GM12878 (cell line): Measurements from ENCODE around the gene L1CAM. TPM values are rescaled to one million over a fixed set of nuclear protein-coding genes. Genes with fewer than 3 reads are reported as not detected.

Source experiments
- ASH2L ChIP-seq: fragments of 300-600, 200-600 bp; sonication (generic); IDR thresholded peaks from 2 replicates; pipeline ENCODE4 v1.6.1; 2017; ENCODE audit warnings: low read depth, mild to moderate bottlenecking, borderline replicate concordance
- BRCA1 ChIP-seq: IDR thresholded peaks from 2 replicates; pipeline ENCODE4 v1.6.1; 2011; ENCODE audit warnings: low read depth, low read length, improper control_type of control experiment
- EED ChIP-seq: sonication (generic); IDR thresholded peaks from 2 replicates; pipeline ENCODE4 v1.6.1; 2016; ENCODE audit warnings: antibody characterized with exemption, low read depth
- NFIC ChIP-seq: IDR thresholded peaks from 2 replicates; pipeline ENCODE4 v1.6.1; 2012; ENCODE audit warnings: low read depth, mild to moderate bottlenecking, inconsistent platforms, low read length, moderate library complexity
- RFX5 ChIP-seq: IDR thresholded peaks from 2 replicates; pipeline ENCODE4 v1.6.1; 2011; ENCODE audit warnings: low read depth, low read length, improper control_type of control experiment
- SIN3A ChIP-seq: IDR thresholded peaks from 2 replicates; pipeline ENCODE4 v1.6.1; 2012; ENCODE audit warnings: low read depth, low read length, improper control_type of control experiment
- TARDBP ChIP-seq: IDR thresholded peaks from 2 replicates; pipeline ENCODE4 v1.6.1; 2016; ENCODE audit warnings: borderline replicate concordance
- TCF12 ChIP-seq: IDR thresholded peaks from 2 replicates; pipeline ENCODE4 v1.6.1; 2011; ENCODE audit warnings: low read depth, mild to moderate bottlenecking, low read length
- YY1 ChIP-seq: IDR thresholded peaks from 2 replicates; pipeline ENCODE4 v1.6.1; 2011; ENCODE audit warnings: low read depth, mild to moderate bottlenecking, low read length
- ZNF217 ChIP-seq: fragments of 450-650 bp; IDR thresholded peaks from 2 replicates; pipeline ENCODE4 v1.6.1; 2017; ENCODE audit warnings: antibody characterized with exemption, mild to moderate bottlenecking
- ZZZ3 ChIP-seq: IDR thresholded peaks from 2 replicates; pipeline ENCODE4 v1.6.1; 2011; ENCODE audit warnings: low read depth; ENCODE audit not compliant: control insufficient read depth, insufficient read length
- polyA plus RNA-seq, 11 experiments: library from polyadenylated mRNA; depleted of rRNA in 4 of 11; unstranded in 6 of 11; stranded (reverse) in 5 of 11; fragments of >200 nt; fragmentation: Nextera tagmentation in 4 of 11; fragmentation: Illumina TruSeq in 1 of 11; extraction: Ambion mirVana in 4 of 11; extraction: Trizol in 1 of 11; gene quantifications; 1 replicate in 1 of 11; 2 replicates in 10 of 11; pipeline versions ENCODE4 v1.2.1 to v1.2.3, GENCODE V29; 2011 to 2016; ENCODE audit warnings: inconsistent platforms in 2 of 11, missing spikeins in 2 of 11, low read depth in 1 of 11
- total RNA-seq, 4 experiments: library from RNA; depleted of rRNA in 3 of 4; stranded (reverse); fragments of >200 nt in 3 of 4; fragmentation: Illumina TruSeq in 1 of 4; extraction: Trizol in 1 of 4; gene quantifications; 2 replicates each; pipeline versions ENCODE4 v1.2.1 to v1.2.3, GENCODE V29; 2013 to 2021
- TF ChIP-seq, protein P1 (sequence below): fragments of 450-650 bp; conservative IDR thresholded peaks from 2 replicates; pipeline ENCODE4 v1.6.1; 2017; ENCODE audit warnings: mild to moderate bottlenecking, moderate library complexity
- TF ChIP-seq, protein P2 (sequence below): fragments of 450-650 bp; IDR thresholded peaks from 2 replicates; pipeline ENCODE4 v1.6.1; 2018; ENCODE audit warnings: mild to moderate bottlenecking, low read depth, moderate library complexity; ENCODE audit not compliant: partially characterized antibody
- TF ChIP-seq, protein P3 (sequence below): IDR thresholded peaks from 2 replicates; pipeline ENCODE4 v1.6.1; 2011; ENCODE audit warnings: mild to moderate bottlenecking, low read depth, low read length, moderate library complexity; ENCODE audit not compliant: insufficient replicate concordance
- TF ChIP-seq, protein P4 (sequence below): fragments of 450-650 bp; IDR thresholded peaks from 2 replicates; pipeline ENCODE4 v1.6.1; 2017; ENCODE audit warnings: antibody characterized with exemption, mild to moderate bottlenecking, moderate library complexity
- TF ChIP-seq, protein P5 (sequence below): IDR thresholded peaks from 2 replicates; pipeline ENCODE4 v1.6.1; 2012; ENCODE audit warnings: low read depth, low read length, improper control_type of control experiment

The L1CAM gene
- total and polyA plus RNA-seq, 10 of the 15 experiments (the other 5 are each of a cell fraction or from before 2014, with no cell fraction given): 0.01 to 0.64 (median 0.09) TPM; not detected in 5

DNA sequence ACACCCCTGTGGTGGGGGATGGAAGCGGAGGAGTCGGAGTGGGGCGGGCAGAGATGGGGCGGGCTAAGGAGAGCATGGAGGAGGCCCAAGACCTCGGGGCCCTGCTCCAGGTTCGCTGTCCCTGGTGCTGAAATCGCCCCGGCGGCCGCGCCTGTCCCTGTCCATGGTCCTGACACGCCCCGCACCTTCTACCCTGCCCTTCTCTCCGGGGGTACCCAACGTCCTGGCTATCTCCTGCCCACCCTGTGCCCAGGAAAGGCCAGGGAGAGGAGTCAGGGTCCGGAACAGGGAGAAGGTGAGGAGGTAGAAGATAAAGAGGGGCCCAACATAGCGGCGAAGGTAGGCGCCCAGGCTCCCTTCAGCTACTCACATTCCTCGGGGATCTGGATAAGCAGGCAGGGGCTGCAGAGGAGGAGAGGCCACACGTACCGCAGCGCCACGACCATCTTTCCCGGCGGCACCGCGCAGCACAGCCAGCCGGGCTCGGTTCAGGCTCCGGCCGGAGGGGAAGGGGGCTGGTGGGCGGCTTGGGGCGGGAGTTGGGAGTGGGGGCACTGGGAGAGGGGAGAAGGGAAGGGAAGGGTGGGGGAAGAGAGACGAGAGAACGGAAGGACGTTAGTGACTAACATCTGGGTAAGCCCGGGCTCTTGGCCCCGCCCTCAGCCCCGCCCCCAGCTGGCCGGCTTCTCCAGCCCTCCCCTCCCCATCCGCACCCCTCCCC is 10.4 kb downstream of the L1CAM start (continued):
- TF ChIP-seq, protein P1, sequence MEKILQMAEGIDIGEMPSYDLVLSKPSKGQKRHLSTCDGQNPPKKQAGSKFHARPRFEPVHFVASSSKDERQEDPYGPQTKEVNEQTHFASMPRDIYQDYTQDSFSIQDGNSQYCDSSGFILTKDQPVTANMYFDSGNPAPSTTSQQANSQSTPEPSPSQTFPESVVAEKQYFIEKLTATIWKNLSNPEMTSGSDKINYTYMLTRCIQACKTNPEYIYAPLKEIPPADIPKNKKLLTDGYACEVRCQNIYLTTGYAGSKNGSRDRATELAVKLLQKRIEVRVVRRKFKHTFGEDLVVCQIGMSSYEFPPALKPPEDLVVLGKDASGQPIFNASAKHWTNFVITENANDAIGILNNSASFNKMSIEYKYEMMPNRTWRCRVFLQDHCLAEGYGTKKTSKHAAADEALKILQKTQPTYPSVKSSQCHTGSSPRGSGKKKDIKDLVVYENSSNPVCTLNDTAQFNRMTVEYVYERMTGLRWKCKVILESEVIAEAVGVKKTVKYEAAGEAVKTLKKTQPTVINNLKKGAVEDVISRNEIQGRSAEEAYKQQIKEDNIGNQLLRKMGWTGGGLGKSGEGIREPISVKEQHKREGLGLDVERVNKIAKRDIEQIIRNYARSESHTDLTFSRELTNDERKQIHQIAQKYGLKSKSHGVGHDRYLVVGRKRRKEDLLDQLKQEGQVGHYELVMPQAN: peak; percentile 84
- peak; percentile 49 for TF ChIP-seq YY1
- TF ChIP-seq BRCA1: no peak
- TF ChIP-seq ZNF217: no peak
- TF ChIP-seq ASH2L: no peak
- TF ChIP-seq TCF12: peak; percentile 22; the same call in 1 of the 2 replicates
- TF ChIP-seq, protein P2, sequence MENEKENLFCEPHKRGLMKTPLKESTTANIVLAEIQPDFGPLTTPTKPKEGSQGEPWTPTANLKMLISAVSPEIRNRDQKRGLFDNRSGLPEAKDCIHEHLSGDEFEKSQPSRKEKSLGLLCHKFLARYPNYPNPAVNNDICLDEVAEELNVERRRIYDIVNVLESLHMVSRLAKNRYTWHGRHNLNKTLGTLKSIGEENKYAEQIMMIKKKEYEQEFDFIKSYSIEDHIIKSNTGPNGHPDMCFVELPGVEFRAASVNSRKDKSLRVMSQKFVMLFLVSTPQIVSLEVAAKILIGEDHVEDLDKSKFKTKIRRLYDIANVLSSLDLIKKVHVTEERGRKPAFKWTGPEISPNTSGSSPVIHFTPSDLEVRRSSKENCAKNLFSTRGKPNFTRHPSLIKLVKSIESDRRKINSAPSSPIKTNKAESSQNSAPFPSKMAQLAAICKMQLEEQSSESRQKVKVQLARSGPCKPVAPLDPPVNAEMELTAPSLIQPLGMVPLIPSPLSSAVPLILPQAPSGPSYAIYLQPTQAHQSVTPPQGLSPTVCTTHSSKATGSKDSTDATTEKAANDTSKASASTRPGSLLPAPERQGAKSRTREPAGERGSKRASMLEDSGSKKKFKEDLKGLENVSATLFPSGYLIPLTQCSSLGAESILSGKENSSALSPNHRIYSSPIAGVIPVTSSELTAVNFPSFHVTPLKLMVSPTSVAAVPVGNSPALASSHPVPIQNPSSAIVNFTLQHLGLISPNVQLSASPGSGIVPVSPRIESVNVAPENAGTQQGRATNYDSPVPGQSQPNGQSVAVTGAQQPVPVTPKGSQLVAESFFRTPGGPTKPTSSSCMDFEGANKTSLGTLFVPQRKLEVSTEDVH: no peak
- no peak for TF ChIP-seq ZZZ3
- TF ChIP-seq, protein P3, sequence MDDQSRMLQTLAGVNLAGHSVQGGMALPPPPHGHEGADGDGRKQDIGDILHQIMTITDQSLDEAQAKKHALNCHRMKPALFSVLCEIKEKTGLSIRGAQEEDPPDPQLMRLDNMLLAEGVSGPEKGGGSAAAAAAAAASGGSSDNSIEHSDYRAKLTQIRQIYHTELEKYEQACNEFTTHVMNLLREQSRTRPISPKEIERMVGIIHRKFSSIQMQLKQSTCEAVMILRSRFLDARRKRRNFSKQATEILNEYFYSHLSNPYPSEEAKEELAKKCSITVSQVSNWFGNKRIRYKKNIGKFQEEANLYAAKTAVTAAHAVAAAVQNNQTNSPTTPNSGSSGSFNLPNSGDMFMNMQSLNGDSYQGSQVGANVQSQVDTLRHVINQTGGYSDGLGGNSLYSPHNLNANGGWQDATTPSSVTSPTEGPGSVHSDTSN: no peak
- TF ChIP-seq RFX5: no peak
- no peak for TF ChIP-seq TARDBP
- no peak for TF ChIP-seq EED
- TF ChIP-seq NFIC: no peak
- TF ChIP-seq, protein P4, sequence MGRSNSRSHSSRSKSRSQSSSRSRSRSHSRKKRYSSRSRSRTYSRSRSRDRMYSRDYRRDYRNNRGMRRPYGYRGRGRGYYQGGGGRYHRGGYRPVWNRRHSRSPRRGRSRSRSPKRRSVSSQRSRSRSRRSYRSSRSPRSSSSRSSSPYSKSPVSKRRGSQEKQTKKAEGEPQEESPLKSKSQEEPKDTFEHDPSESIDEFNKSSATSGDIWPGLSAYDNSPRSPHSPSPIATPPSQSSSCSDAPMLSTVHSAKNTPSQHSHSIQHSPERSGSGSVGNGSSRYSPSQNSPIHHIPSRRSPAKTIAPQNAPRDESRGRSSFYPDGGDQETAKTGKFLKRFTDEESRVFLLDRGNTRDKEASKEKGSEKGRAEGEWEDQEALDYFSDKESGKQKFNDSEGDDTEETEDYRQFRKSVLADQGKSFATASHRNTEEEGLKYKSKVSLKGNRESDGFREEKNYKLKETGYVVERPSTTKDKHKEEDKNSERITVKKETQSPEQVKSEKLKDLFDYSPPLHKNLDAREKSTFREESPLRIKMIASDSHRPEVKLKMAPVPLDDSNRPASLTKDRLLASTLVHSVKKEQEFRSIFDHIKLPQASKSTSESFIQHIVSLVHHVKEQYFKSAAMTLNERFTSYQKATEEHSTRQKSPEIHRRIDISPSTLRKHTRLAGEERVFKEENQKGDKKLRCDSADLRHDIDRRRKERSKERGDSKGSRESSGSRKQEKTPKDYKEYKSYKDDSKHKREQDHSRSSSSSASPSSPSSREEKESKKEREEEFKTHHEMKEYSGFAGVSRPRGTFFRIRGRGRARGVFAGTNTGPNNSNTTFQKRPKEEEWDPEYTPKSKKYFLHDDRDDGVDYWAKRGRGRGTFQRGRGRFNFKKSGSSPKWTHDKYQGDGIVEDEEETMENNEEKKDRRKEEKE: no peak
- TF ChIP-seq, protein P5, sequence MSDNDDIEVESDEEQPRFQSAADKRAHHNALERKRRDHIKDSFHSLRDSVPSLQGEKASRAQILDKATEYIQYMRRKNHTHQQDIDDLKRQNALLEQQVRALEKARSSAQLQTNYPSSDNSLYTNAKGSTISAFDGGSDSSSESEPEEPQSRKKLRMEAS: 0 out of 2 replicates have a peak, but pooled peaks have one; percentile 45
- TF ChIP-seq SIN3A: peak; percentile 98
